ENCODE data around the gene AR. TPM values are rescaled to one million over a fixed set of nuclear protein-coding genes. Genes with fewer than 3 reads are reported as not detected.

Gene AR
- polyA plus RNA-seq, 1 donor from 2014 or later, result 1.1 TPM

DNA sequence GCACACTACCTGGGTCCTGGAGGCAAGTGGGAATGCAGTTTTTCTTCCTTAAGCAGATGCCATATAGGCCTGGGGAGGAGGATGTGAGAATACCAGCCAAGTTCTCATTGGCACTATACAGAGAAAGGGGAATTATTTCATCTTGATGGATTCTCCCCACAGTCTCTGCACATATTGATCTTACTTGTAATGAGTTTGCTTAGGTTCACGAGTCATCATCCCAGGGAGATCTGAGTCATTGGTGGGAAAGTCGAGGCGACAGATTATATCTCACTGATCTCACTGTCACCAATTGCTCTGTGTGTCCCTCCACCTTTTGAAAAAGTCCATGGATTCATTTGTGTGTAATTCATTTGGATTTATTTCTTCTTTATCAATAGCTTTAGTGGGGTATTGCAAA is 156.8 kb downstream of the AR start:
- TF ChIP-seq EZH2 (IDR thresholded peaks at IDR 0.05; ENCODE audit: borderline replicate concordance, insufficient read depth, low read length, poor library complexity, severe bottlenecking), result no peak
- Histone ChIP-seq H3K4me2 (ENCODE audit: low read length) (no peak overlapping the region), H3K79me2 (replicated peaks; ENCODE audit: insufficient read depth, low read length) (no peaks in the 10 kb centered on the region), H3K9me3 (ENCODE audit: low read length) (no peaks in the 10 kb centered on the region), H3K4me3 (ENCODE audit: low read length) (no peak overlapping the region), H3K27me3 (ENCODE audit: insufficient read depth, low read depth, low read length) (no peaks in the 10 kb centered on the region), H4K20me1 (ENCODE audit: insufficient read depth) (no peaks in the 10 kb centered on the region), H3K9me2 (ENCODE audit: insufficient read depth, low read length) (no peaks in the 10 kb centered on the region), H2AFZ (ENCODE audit: low read depth, low read length) (no peak overlapping the region), H3K27ac (ENCODE audit: low read length) (no peak overlapping the region), H3K36me3 (ENCODE audit: insufficient read depth, low read length) (no peaks in the 10 kb centered on the region), H3F3A (ENCODE audit: insufficient read depth, low read length, poor library complexity, severe bottlenecking) (no peaks in the 10 kb centered on the region), H3K9ac (ENCODE audit: low read length) (no peak overlapping the region)

DNA sequence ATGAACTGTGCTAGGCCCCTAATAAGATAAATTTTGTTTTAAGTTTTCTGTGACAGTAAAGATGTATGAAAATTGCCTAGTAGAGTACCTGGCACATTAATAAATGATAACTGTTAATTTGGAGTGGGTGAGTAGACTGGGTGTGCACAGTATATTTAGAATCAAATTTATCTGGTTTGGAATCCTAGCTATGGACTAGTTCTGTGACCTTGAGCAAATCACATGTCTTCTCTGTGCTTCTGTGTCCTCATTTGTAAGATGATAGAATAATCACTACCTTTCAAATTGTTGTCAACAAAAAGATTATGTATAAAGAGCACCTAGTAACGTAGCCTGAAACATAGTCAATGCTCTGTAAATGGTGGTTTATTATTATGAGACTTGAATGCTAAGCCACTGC is 170.2 kb downstream of the AR start:
- TF ChIP-seq EZH2 (IDR thresholded peaks at IDR 0.05; ENCODE audit: borderline replicate concordance, insufficient read depth, low read length, poor library complexity, severe bottlenecking) (no peak), POLR2AphosphoS5 (IDR thresholded peaks at IDR 0.05) (no peak), TAF1 (IDR thresholded peaks at IDR 0.05; ENCODE audit: low read depth) (no peak), MXI1 (conservative IDR thresholded peaks at IDR 0.05; ENCODE audit: poor library complexity, severe bottlenecking) (no peak), SMC3 (conservative IDR thresholded peaks at IDR 0.05; ENCODE audit: poor library complexity) (no peak), RAD21 (conservative IDR thresholded peaks at IDR 0.05) (no peak), EP300 (conservative IDR thresholded peaks at IDR 0.05; ENCODE audit: poor library complexity, severe bottlenecking) (no peak)
- TF ChIP-seq, protein P1, sequence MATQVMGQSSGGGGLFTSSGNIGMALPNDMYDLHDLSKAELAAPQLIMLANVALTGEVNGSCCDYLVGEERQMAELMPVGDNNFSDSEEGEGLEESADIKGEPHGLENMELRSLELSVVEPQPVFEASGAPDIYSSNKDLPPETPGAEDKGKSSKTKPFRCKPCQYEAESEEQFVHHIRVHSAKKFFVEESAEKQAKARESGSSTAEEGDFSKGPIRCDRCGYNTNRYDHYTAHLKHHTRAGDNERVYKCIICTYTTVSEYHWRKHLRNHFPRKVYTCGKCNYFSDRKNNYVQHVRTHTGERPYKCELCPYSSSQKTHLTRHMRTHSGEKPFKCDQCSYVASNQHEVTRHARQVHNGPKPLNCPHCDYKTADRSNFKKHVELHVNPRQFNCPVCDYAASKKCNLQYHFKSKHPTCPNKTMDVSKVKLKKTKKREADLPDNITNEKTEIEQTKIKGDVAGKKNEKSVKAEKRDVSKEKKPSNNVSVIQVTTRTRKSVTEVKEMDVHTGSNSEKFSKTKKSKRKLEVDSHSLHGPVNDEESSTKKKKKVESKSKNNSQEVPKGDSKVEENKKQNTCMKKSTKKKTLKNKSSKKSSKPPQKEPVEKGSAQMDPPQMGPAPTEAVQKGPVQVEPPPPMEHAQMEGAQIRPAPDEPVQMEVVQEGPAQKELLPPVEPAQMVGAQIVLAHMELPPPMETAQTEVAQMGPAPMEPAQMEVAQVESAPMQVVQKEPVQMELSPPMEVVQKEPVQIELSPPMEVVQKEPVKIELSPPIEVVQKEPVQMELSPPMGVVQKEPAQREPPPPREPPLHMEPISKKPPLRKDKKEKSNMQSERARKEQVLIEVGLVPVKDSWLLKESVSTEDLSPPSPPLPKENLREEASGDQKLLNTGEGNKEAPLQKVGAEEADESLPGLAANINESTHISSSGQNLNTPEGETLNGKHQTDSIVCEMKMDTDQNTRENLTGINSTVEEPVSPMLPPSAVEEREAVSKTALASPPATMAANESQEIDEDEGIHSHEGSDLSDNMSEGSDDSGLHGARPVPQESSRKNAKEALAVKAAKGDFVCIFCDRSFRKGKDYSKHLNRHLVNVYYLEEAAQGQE (IDR thresholded peaks at IDR 0.05; ENCODE audit: borderline replicate concordance), result no peak
- TF ChIP-seq, protein P2, sequence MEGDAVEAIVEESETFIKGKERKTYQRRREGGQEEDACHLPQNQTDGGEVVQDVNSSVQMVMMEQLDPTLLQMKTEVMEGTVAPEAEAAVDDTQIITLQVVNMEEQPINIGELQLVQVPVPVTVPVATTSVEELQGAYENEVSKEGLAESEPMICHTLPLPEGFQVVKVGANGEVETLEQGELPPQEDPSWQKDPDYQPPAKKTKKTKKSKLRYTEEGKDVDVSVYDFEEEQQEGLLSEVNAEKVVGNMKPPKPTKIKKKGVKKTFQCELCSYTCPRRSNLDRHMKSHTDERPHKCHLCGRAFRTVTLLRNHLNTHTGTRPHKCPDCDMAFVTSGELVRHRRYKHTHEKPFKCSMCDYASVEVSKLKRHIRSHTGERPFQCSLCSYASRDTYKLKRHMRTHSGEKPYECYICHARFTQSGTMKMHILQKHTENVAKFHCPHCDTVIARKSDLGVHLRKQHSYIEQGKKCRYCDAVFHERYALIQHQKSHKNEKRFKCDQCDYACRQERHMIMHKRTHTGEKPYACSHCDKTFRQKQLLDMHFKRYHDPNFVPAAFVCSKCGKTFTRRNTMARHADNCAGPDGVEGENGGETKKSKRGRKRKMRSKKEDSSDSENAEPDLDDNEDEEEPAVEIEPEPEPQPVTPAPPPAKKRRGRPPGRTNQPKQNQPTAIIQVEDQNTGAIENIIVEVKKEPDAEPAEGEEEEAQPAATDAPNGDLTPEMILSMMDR (IDR thresholded peaks at IDR 0.05; ENCODE audit: poor library complexity, severe bottlenecking), result no peak
- no peaks in the 10 kb centered on the region for H3F3A ChIP-seq (ENCODE audit: insufficient read depth, low read length, poor library complexity, severe bottlenecking)

DNA sequence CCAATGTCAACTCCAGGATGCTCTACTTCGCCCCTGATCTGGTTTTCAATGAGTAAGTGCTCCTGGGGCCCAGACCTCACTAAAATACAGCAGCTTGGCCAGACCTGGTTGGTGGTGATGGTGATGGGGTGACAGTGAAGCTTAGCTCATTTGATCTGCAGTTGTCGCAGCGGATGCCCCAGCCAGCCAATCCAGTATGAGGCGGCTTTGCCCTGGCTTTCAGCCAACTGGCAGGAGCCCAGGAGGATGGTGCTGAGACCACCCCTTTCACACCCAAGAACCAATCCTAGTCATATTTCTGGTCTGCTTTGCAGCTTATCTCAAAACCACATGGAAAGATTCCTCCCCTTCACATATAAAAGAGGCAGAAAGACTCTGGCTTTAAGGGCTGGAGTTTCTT is 173.8 kb downstream of the AR start:
- no peaks in the 10 kb centered on the region for H3K9me3 ChIP-seq (ENCODE audit: low read length)
- no peaks in the 10 kb centered on the region for H3F3A ChIP-seq (ENCODE audit: insufficient read depth, low read length, poor library complexity, severe bottlenecking)
- no peaks in the 10 kb centered on the region for H4K20me1 ChIP-seq (ENCODE audit: insufficient read depth)
- TF ChIP-seq TAF1 (IDR thresholded peaks at IDR 0.05; ENCODE audit: low read depth), result no peak
- no peak for TF ChIP-seq EZH2 (IDR thresholded peaks at IDR 0.05; ENCODE audit: borderline replicate concordance, insufficient read depth, low read length, poor library complexity, severe bottlenecking)
- no peak for TF ChIP-seq SMC3 (conservative IDR thresholded peaks at IDR 0.05; ENCODE audit: poor library complexity)
- TF ChIP-seq, protein P1 (IDR thresholded peaks at IDR 0.05; ENCODE audit: borderline replicate concordance), result no peak
- TF ChIP-seq RAD21 (conservative IDR thresholded peaks at IDR 0.05), result no peak
- TF ChIP-seq, protein P2 (IDR thresholded peaks at IDR 0.05; ENCODE audit: poor library complexity, severe bottlenecking), result no peak
- no peak for TF ChIP-seq POLR2AphosphoS5 (IDR thresholded peaks at IDR 0.05)
- no peak for TF ChIP-seq EP300 (conservative IDR thresholded peaks at IDR 0.05; ENCODE audit: poor library complexity, severe bottlenecking)
- TF ChIP-seq MXI1 (conservative IDR thresholded peaks at IDR 0.05; ENCODE audit: poor library complexity, severe bottlenecking), result no peak
- H3K36me3 ChIP-seq (ENCODE audit: insufficient read depth, low read length), result no peaks in the 10 kb centered on the region
- no peak overlapping the region for H3K4me2 ChIP-seq (ENCODE audit: low read length)
- no peaks in the 10 kb centered on the region for H3K27me3 ChIP-seq (ENCODE audit: insufficient read depth, low read depth, low read length)
- H3K9me2 ChIP-seq (ENCODE audit: insufficient read depth, low read length), result no peaks in the 10 kb centered on the region
- H3K9ac ChIP-seq (ENCODE audit: low read length), result no peak overlapping the region
- no peak overlapping the region for H2AFZ ChIP-seq (ENCODE audit: low read depth, low read length)
- no peak overlapping the region for H3K27ac ChIP-seq (ENCODE audit: low read length)
- H3K79me2 ChIP-seq (replicated peaks; ENCODE audit: insufficient read depth, low read length), result no peaks in the 10 kb centered on the region
- no peak overlapping the region for H3K4me3 ChIP-seq (ENCODE audit: low read length)

More for the DNA sequence above, 170.2 kb downstream of the AR start:
- Histone ChIP-seq H3K36me3 (ENCODE audit: insufficient read depth, low read length) (no peaks in the 10 kb centered on the region), H3K9me2 (ENCODE audit: insufficient read depth, low read length) (no peaks in the 10 kb centered on the region), H3K9ac (ENCODE audit: low read length) (no peak overlapping the region), H3K27me3 (ENCODE audit: insufficient read depth, low read depth, low read length) (no peaks in the 10 kb centered on the region), H3K79me2 (replicated peaks; ENCODE audit: insufficient read depth, low read length) (no peaks in the 10 kb centered on the region), H2AFZ (ENCODE audit: low read depth, low read length) (no peak overlapping the region), H3K9me3 (ENCODE audit: low read length) (no peaks in the 10 kb centered on the region), H3K27ac (ENCODE audit: low read length) (no peak overlapping the region), H3K4me2 (ENCODE audit: low read length) (no peak overlapping the region), H4K20me1 (ENCODE audit: insufficient read depth) (no peaks in the 10 kb centered on the region), H3K4me3 (ENCODE audit: low read length) (no peak overlapping the region)

Measured in neural cell (in vitro differentiated cells).